HepG2 (cell line): ENCODE measurements around the gene FILIP1. TPM values are rescaled to one million over a fixed set of nuclear protein-coding genes. Genes with fewer than 3 reads are reported as not detected.

Source experiments
- ASH2L ChIP-seq: fragments of 300-600, 200-600 bp; sonication (generic); IDR thresholded peaks from 2 replicates; pipeline ENCODE4 v1.7.0; 2017; ENCODE audit warnings: low read depth, mild to moderate bottlenecking, moderate library complexity, mixed read lengths, low read length; ENCODE audit not compliant: insufficient read length
- DNMT1 ChIP-seq: sonication (generic); formaldehyde crosslinking; IDR thresholded peaks from 2 replicates; pipeline ENCODE4 v1.5.1; 2020; ENCODE audit warnings: mild to moderate bottlenecking, missing genetic modification reagents
- ELF1 ChIP-seq: sonication (generic); formaldehyde crosslinking; IDR thresholded peaks from 2 replicates; pipeline ENCODE4 v1.4.0; 2020; ENCODE audit warnings: missing genetic modification reagents
- ELF4 ChIP-seq: sonication (generic); formaldehyde crosslinking; IDR thresholded peaks from 2 replicates; pipeline ENCODE4 v1.5.0; 2020; ENCODE audit warnings: missing genetic modification reagents, mild to moderate bottlenecking, moderate library complexity, borderline replicate concordance
- EP300 ChIP-seq, 3 experiments: sonication (generic) in 1 of 3; formaldehyde crosslinking in 1 of 3; IDR thresholded peaks; 2 replicates each; pipeline versions ENCODE4 v1.5.1 to v1.6.1; 2011 to 2020; ENCODE audit warnings: low read depth in 2 of 3, low read length in 2 of 3, borderline replicate concordance in 1 of 3, improper control_type of control experiment in 1 of 3, mild to moderate bottlenecking in 1 of 3, missing genetic modification reagents in 1 of 3, moderate library complexity in 1 of 3
- IRF1 ChIP-seq: sonication (generic); formaldehyde crosslinking; IDR thresholded peaks from 2 replicates; pipeline ENCODE4 v1.4.0; 2020; ENCODE audit warnings: low read depth, mild to moderate bottlenecking, missing genetic modification reagents
- RFX1 ChIP-seq: fragments of 450-650 bp; IDR thresholded peaks from 2 replicates; pipeline ENCODE4 v1.6.1; 2017
- RORA ChIP-seq: sonication (generic); formaldehyde crosslinking; IDR thresholded peaks from 2 replicates; pipeline ENCODE4 v1.5.0; 2020; ENCODE audit warnings: mild to moderate bottlenecking, missing genetic modification reagents, moderate library complexity
- SMAD3 ChIP-seq: sonication (generic); formaldehyde crosslinking; IDR thresholded peaks from 2 replicates; pipeline ENCODE4 v1.4.0; 2020; ENCODE audit warnings: missing genetic modification reagents
- SOX6 ChIP-seq, 2 experiments: fragments of 450-650 bp in 1 of 2; sonication (generic) in 1 of 2; formaldehyde crosslinking in 1 of 2; IDR thresholded peaks; 2 replicates each; pipeline versions ENCODE4 v1.4.0 to v1.6.1; 2017 to 2020; ENCODE audit warnings: antibody characterized with exemption in 1 of 2, mild to moderate bottlenecking in 1 of 2, missing genetic modification reagents in 1 of 2
- STAG1 ChIP-seq: sonication (generic); formaldehyde crosslinking; IDR thresholded peaks from 2 replicates; pipeline ENCODE4 v1.4.0; 2020; ENCODE audit warnings: missing genetic modification reagents
- TBP ChIP-seq: sonication (generic); formaldehyde crosslinking; IDR thresholded peaks from 2 replicates; pipeline ENCODE4 v1.5.0; 2020; ENCODE audit warnings: missing genetic modification reagents
- TERF1 ChIP-seq: sonication (generic); formaldehyde crosslinking; IDR thresholded peaks from 2 replicates; pipeline ENCODE4 v1.8.0; 2022; ENCODE audit warnings: mild to moderate bottlenecking, missing genetic modification reagents, moderate library complexity
- ZBTB7B ChIP-seq: sonication (generic); formaldehyde crosslinking; IDR thresholded peaks from 2 replicates; pipeline ENCODE4 v1.4.0; 2020; ENCODE audit warnings: missing genetic modification reagents
- ZFY ChIP-seq: sonication (generic); formaldehyde crosslinking; IDR thresholded peaks from 2 replicates; pipeline ENCODE4 v1.4.0; 2020; ENCODE audit warnings: missing genetic modification reagents
- ZNF234 ChIP-seq: sonication (generic); formaldehyde crosslinking; conservative IDR thresholded peaks from 2 replicates; pipeline ENCODE4 v1.5.1; 2020; ENCODE audit warnings: mild to moderate bottlenecking, missing genetic modification reagents
- ZNF512 ChIP-seq: sonication (generic); formaldehyde crosslinking; IDR thresholded peaks from 2 replicates; pipeline ENCODE4 v1.4.0; 2020; ENCODE audit warnings: mild to moderate bottlenecking, missing genetic modification reagents
- ZNF550 ChIP-seq: sonication (generic); formaldehyde crosslinking; IDR thresholded peaks from 2 replicates; pipeline ENCODE4 v1.4.0; 2020; ENCODE audit warnings: mild to moderate bottlenecking, missing genetic modification reagents, borderline replicate concordance
- ZNF724P ChIP-seq: sonication (generic); formaldehyde crosslinking; IDR thresholded peaks from 2 replicates; pipeline ENCODE4 v1.8.0; 2022; ENCODE audit warnings: missing genetic modification reagents, borderline replicate concordance
- polyA plus RNA-seq, 8 experiments: library from polyadenylated mRNA; depleted of rRNA in 3 of 8; stranded (reverse) in 7 of 8; unstranded in 1 of 8; fragments of >200 nt; fragmentation: Illumina TruSeq in 4 of 8; extraction: Trizol in 4 of 8; gene quantifications; 2 replicates each; pipeline versions ENCODE4 v1.2.1 to v1.2.3, GENCODE V29; 2011 to 2016; ENCODE audit warnings: low read depth in 4 of 8, missing spikeins in 1 of 8, mixed read lengths in 1 of 8; ENCODE audit not compliant: insufficient read depth in 1 of 8
- total RNA-seq, 5 experiments: library from RNA; depleted of rRNA; stranded (reverse); fragments of >200 nt; fragmentation: Illumina TruSeq; extraction: Trizol; gene quantifications; 2 replicates each; pipeline ENCODE4 v1.2.3, GENCODE V29; 2016; ENCODE audit warnings: low read depth in 1 of 5
- TF ChIP-seq, protein P1 (sequence below): fragments of 450-650 bp; IDR thresholded peaks from 2 replicates; pipeline ENCODE4 v1.6.1; 2017
- TF ChIP-seq, protein P2 (sequence below), 2 experiments: IDR thresholded peaks; 2 replicates each; pipeline ENCODE4 v1.6.1; 2011 to 2012; ENCODE audit warnings: low read length in 2 of 2, borderline replicate concordance in 1 of 2, low read depth in 1 of 2, mild to moderate bottlenecking in 1 of 2, moderate library complexity in 1 of 2

Gene FILIP1
- total and polyA plus RNA-seq, 2 of the 13 experiments (the other 11 are each of a cell fraction or from before 2014, with no cell fraction given) = not detected

- TF ChIP-seq SOX6 (IDR thresholded peaks at IDR 0.05) = no peak
- TF ChIP-seq SOX6 (CRISPR knock-in tag; IDR thresholded peaks at IDR 0.05) = peak; percentile 81
- TF ChIP-seq, protein P1, sequence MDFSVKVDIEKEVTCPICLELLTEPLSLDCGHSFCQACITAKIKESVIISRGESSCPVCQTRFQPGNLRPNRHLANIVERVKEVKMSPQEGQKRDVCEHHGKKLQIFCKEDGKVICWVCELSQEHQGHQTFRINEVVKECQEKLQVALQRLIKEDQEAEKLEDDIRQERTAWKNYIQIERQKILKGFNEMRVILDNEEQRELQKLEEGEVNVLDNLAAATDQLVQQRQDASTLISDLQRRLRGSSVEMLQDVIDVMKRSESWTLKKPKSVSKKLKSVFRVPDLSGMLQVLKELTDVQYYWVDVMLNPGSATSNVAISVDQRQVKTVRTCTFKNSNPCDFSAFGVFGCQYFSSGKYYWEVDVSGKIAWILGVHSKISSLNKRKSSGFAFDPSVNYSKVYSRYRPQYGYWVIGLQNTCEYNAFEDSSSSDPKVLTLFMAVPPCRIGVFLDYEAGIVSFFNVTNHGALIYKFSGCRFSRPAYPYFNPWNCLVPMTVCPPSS = no peak
- TF ChIP-seq RORA (CRISPR knock-in tag) = no peak
- TF ChIP-seq ZNF550 (CRISPR knock-in tag) = no peak
- TF ChIP-seq ELF4 (CRISPR knock-in tag) = no peak
- TF ChIP-seq ELF1 = no peak
- TF ChIP-seq, protein P2, sequence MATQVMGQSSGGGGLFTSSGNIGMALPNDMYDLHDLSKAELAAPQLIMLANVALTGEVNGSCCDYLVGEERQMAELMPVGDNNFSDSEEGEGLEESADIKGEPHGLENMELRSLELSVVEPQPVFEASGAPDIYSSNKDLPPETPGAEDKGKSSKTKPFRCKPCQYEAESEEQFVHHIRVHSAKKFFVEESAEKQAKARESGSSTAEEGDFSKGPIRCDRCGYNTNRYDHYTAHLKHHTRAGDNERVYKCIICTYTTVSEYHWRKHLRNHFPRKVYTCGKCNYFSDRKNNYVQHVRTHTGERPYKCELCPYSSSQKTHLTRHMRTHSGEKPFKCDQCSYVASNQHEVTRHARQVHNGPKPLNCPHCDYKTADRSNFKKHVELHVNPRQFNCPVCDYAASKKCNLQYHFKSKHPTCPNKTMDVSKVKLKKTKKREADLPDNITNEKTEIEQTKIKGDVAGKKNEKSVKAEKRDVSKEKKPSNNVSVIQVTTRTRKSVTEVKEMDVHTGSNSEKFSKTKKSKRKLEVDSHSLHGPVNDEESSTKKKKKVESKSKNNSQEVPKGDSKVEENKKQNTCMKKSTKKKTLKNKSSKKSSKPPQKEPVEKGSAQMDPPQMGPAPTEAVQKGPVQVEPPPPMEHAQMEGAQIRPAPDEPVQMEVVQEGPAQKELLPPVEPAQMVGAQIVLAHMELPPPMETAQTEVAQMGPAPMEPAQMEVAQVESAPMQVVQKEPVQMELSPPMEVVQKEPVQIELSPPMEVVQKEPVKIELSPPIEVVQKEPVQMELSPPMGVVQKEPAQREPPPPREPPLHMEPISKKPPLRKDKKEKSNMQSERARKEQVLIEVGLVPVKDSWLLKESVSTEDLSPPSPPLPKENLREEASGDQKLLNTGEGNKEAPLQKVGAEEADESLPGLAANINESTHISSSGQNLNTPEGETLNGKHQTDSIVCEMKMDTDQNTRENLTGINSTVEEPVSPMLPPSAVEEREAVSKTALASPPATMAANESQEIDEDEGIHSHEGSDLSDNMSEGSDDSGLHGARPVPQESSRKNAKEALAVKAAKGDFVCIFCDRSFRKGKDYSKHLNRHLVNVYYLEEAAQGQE (IDR thresholded peaks at IDR 0.05; ENCODE audit: borderline replicate concordance in 1 of 2, low read depth in 1 of 2, low read length in 2 of 2) = no peak
- peak; percentile 25 for TF ChIP-seq ASH2L
- TF ChIP-seq IRF1 = no peak
- TF ChIP-seq EP300 (IDR thresholded peaks at IDR 0.05; ENCODE audit: low read depth in 2 of 2, low read length in 2 of 2) = peak in 1 of 2 experiments; percentile 76; a peak in 2 of 4 replicates
- peak; percentile 87 for TF ChIP-seq EP300 (CRISPR knock-in tag; IDR thresholded peaks at IDR 0.05; ENCODE audit: borderline replicate concordance)
- no peak for TF ChIP-seq ZBTB7B (CRISPR knock-in tag)
- peak; percentile 83 for TF ChIP-seq SMAD3 (CRISPR knock-in tag)
- no peak for TF ChIP-seq DNMT1 (CRISPR knock-in tag)
- TF ChIP-seq ZNF724P (CRISPR knock-in tag) = no peak
- no peak for TF ChIP-seq ZNF234 (CRISPR knock-in tag)
- TF ChIP-seq ZFY = no peak
- TF ChIP-seq RFX1 = no peak
- TF ChIP-seq STAG1 (CRISPR knock-in tag) = no peak
- TF ChIP-seq ZNF512 (CRISPR knock-in tag) = no peak
- TF ChIP-seq TERF1 (CRISPR knock-in tag) = no peak
- no peak for TF ChIP-seq TBP (CRISPR knock-in tag)
These were observed 30.8 kb upstream of the FILIP1 start (continued) for GRCh38 chr6:75524322-75524972.
